GM18526 (cell line): ENCODE data around the gene TP53I11.

Source experiments
- POLR2A ChIP-seq: IDR thresholded peaks from 3 replicates; pipeline ENCODE4 v1.6.1; 2011; ENCODE audit not compliant: insufficient read length; ENCODE audit errors: extremely low read depth

TP53I11 gene

DNA sequence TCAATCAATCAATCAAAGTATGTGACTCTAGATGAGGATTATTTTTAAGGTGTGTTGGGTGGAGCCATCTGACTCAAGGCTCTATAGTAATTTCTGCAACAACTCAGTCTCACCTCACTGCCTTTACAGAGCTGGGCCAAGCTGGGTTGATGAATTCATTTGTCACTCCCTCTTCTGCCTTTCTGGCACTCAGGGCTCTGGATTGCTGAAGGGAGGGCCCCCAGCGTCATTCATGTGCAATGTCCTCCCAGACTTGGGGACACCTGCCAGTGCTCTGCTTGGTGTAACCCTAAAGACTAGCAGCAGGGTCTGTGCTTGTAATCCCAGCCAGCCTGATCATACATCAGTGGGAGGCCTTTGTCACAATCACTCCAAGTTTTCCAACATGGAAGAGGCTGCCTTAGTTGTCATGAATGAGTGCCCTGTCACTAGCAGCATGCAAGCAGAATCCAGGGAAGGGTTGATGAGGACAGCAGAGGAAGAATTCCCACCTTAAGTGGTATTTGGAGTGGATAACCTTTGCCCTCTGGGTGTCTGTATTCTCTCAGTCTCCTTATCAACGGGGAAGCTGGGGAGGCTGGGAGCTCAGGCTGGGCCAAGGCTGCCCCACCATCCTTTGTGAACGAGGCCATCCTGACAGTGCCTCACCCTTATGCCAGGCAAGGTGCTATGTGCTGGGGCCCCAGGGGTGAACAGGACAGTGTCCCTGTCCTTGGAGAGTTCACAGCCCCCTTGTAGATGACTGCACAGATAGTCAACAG is 2.0 kb upstream of the TP53I11 start:
- no peak for TF ChIP-seq POLR2A

DNA sequence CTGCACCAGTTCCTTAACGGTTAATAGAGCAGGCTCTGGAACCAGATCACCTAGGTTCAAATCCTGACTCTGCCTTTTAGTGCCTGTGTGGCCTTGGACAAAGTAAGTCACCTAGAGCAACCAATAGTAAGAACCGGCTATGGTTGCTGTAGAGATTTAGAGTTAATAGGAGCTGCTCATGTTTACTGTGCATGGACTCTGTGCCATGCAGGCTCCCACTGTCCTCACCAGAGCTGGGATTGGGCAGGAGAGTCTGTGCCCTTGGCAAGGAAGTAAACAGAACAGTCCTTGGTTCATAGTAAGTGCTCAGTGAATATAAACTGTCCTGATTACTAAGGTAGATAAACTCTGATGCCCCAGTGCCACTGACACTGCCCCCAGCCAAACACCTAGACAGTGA is 1.4 kb upstream of the TP53I11 start:
- TF ChIP-seq POLR2A, result no peak

DNA sequence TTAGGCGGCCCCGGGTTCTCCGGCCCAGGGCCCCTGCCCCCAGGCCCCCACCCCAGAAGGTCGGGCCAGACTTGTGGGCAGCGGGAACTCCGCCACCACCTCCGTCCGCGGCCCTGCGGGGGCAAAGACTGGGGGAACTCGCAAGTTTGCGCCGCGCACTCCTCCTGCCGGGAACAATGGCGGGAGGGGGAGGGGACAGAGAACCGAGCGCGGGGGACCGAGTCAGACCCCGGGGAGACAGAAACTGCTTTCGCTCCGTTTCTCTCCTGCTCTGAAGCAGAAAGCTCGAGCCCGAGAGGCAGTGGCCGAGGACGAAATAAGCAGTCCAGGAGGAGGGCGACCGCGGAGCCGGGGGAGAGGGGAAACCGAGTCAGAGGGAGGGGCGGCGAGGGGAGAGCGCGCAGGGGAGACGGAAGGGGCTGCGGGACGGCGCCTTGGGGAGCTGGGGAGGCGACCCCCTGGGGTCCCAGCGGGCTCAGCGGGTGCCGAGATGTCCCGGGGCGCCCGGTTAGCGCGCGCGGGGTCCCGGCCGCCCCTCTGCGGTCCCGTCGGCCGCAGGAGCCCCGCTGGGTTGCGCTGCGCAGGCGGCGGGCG is 555 bp downstream of the TP53I11 start:
- no peak for TF ChIP-seq POLR2A

DNA sequence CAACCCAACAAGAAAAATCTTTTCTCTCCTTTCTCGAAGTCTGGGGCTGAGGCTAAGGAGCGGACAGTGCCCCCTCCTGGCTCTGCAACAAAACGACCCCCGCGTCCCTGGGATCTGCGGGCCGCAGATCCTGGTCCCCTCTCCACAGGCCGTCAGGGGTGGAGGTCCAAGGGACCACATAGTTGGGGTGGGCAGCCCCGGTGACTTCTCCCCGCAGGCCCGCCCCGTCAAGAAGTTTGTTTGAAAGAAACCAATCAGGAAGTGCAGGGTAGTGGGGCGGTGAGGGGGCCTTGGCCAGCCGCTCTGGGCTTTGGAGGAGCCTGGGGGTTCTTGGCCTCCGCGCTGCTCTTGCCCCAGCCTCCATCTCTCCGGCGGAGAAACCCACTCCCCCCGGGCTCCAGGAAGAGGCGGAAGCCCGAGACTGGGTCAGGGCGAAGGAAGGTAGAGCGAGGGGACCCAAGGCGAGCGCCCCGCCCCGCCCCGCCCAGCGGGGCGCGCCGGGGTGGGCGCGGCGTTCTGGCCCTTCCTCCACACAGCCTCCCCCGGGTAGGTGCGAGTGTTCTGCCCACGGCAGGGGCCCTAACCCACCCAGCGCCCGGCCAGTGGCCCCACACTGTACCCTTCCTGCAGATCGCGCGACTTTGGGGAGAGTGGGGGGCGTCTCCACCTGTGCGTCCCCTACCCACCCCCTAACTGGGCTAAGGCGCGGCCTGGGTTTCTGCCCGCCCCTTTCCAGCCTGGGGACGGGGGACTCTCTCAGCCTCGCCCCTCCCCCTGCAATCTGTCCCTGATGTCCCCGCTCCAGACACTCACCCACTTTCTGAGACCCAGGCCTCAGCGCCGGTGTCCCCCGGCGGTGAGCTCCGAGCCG is 1.3 kb downstream of the TP53I11 start:
- no peak for TF ChIP-seq POLR2A

DNA sequence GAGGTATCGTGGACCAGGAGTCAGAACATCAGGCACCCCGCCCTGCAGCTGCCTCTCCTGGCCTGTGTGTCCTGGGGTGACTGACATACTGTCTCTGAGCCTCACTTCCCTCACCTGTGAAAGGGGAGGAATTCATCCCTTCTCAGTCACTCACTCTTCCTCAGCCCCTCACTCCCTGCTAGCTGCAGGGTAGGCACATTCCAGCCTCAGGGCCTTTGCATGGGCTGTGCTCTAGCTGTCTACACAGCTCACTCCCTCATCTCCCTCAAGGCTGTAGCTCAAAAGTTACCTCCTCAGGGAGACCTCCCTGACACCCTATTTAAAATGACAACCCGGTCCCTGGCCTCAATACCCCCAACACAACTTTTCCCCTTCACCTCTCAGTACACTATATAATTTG is 2.5 kb downstream of the TP53I11 start:
- no peak for TF ChIP-seq POLR2A

DNA sequence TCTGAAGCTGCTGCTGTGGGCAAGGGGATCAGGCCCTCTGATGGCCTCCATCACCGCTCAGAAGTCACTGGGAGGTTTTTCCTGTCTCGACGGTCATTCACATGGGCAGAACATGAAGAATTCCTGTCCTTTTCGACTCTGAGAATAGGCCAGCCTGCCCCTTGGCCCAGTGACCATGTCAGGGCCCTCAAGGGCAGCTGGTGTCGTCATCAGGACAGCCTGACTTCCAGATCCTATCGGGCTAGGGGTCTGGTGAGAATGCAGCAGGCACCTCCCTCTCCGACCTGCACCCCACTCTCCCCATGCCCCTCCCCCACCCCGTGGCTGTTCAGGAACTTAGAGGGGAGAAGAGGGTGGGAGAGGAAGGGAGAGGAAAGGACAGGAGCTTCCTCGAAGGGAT is 3.6 kb downstream of the TP53I11 start:
- no peak for TF ChIP-seq POLR2A

DNA sequence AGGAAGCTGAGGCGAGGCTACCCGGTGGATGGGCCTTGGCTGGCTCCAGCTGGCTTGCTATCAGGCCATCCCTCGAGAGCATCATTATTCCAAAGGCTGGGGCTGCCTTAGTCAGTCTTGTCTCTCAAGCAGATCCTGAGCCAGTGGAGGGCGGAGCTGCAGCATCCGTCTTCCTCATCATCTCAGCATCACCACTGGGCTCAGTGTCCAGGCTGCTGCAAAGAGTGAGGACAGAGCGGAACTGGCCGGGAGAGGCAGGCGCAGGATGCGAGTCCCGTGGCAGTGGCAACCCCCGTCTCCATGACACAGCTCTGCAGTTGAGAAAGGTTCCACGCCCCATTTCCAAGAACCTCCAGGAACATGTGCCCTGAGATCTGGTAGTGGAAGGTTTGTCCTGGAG is 4.4 kb downstream of the TP53I11 start:
- no peak for TF ChIP-seq POLR2A

DNA sequence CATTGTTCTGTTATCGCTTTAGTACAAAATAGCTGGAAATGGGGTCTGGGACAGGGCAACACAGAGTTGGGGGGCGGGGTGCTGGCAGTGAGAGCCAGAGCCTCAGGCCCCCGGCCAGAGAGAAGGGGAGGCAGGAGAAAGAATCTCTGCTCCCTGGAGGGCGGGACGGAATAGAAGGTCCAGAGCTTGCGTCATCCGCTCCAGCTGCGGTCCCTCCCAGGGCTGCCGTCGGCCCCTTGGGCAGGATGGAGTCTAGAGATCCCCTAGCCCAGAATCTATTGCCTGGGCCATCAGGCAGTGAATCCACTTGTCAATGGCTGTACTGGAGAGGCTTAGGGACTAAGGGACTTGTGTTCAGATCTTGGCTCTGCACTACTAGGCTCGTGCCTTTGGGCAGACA is 5.0 kb downstream of the TP53I11 start:
- no peak for TF ChIP-seq POLR2A

DNA sequence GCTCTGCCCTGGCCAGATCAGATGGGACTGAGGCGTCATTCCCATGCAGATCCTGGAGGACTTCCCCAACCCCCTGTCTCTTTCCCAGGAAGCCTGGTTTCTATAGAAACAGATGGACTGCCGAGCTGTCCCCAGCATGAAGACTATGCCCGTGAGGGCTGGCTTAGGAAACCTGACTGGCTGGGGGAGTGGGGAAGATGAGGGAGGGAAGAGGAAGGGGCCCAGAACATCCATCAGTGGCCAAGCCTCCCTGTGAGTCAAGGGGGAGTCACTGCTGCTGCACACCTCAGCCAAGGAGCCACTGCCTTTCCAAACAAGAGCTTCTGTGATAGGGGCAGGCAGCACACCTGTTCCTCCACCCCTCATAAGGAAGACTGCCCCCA is 5.8 kb downstream of the TP53I11 start:
- TF ChIP-seq POLR2A, result no peak

DNA sequence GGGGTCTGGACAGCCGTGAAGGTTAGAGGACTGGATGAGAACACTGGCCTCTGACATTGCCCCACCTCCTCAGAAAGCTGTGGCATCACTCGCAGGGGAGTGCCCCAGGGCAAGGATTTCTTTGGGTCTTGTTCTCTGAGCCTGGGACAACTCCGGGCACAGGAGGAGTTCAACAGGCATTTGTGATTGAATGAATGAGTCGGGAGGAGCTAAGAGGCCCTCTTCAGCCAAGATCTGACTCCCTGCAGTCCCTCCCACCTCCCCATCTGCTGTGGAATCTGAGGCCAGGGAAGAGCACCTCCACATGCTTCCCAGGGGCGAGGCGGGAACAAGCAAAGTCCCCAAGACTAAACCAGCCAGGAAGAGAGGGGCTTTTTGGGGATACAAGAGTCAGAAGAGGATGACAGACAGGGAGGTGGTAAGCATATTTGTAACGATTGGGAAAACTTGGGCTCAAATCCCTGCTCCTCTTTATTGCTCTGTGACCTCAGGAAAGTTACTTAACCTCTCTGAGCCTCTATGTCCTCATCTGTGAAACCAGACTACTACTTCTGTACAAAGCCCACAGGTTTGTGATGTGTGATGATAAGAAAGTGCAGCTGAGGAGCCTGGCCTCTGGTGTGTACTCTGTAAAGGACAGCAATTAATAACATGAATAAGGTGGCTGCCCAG is 6.4 kb downstream of the TP53I11 start:
- TF ChIP-seq POLR2A, result no peak

DNA sequence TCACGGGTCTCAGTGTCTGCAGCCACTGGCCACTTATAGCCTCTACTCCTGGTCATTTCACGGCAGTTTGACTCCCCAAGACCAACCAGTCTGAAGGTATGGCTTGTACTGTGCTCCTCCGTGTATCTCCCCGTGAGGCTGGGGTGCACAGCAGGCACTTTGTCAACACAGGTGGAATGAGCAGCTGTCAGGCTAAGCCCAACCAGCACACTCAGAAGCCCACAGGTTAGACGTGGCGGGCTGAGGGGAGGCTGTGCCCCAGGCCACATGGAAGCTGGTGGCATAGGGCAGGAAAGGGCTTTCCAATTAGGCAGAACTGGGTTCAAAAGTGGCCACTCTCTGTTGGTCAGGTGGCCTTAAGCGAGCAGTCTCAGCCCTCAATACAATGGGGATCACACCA is 7.0 kb downstream of the TP53I11 start:
- no peak for TF ChIP-seq POLR2A

DNA sequence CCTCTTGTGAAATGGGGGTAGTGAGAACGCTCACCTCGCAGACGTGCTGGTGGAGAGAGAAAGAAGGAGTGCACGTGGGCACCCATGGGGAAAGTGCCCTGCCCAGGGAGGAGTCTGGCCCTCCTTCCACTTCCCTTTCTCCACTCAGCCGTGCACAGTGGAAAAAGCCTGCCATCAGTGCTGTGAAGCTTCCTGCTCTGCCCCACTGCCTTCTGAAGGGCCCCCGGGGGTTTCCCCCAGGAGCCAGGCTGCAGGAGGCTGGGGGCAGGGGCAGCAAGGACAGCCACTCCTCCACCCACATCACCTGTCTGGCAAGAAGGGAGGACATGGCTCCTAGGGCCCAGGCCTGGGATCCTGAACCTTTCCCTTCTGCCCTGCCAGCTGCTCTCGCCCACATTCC is 7.6 kb downstream of the TP53I11 start:
- no peak for TF ChIP-seq POLR2A

DNA sequence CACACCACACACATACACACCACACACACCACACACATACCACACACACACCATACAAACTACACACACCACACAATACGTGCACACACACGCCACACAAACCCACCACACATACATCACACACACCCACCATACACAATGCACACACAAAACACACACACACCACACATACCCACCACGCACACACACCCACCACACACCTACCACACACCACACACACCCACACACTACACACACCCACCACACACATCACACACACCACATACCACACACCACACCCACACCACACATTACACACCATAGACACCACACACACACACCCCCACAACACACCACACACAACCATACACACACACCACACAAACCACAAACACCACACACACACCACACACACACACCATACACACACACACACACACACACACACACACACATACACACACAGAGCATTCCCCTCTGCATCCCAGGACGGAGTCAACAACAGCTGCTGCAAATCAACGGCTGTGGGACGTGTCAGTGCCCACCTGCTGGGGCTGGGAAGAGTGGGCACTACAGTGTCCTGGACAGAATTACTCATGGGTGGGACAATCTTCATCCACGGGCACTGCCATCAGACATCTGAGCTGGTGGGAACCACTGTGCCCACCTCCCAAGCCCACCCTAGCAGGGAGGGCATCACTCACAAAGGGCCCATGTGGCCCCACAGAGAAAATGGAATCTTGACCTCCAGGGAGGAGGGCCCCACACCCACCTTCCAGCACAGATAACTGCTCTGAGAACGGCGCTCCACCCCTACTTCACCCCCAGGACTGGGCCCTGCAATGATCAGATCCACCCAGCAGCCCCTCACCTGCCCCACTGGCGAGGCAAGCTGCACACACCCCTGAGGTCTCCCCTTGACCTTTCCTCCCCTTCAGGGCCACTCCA is 8.4 kb downstream of the TP53I11 start:
- TF ChIP-seq POLR2A, result no peak

DNA sequence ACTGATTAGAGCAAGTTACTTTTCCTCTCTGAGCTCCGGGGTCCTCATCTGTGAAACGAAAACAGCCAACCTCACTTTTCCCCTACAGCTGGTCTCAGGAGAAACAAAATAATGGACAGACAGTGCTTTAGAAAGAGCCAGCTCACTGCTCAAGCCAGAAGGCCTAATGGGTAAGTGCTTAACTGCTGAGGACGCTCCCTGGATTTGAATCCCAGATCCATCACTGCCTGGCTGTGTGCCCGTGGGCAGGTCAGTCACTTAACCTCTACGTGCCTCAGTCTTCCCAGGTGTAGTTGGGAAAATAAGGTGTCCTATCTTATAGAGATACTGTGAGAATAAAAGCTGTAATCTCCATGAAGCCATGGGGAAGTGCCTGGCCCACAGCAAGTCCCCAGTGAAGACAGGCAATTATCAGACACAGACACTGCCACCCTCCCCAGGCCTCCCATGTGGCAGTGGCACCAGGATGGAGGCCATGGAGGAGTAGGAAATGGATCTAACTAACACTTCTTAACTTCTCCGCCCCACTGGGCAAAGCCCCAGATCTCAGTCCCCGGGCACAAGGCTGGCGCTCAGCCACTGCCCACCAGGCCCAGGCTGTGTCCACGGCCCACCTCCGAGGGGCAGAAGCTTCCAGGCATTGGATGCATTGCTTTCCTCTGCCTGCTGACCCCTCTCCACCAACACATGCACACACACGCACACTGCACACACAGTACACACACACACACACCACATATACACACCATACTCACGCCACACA is 9.2 kb downstream of the TP53I11 start:
- TF ChIP-seq POLR2A, result no peak
